GM12801 (cell line): ENCODE data around the gene CELF4.

Experiments
- CTCF ChIP-seq: IDR thresholded peaks from one replicate; pipeline ENCODE4 v1.5.1; 2011; ENCODE audit warnings: control low read depth; ENCODE audit not compliant: insufficient read length; ENCODE audit errors: extremely low read depth

CELF4 gene

DNA sequence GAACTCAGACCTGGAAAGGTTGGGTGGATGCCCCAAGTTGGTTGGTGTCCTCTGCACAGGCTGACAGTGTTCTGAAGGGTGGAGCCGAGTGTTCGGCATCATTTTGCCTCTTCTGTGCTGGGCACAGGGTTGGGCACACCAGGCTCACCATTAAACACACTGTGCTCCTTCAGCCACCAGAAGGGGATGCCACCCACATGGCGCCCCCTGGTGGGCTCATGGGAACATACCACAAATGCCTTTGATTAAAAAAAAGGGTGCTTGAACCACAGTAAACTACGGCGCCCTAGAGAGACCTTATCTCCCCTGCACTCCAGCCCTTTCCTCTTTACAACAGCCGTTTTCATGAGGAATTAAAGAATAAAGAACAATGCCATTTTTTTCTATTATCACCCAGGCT, 89.4 kb downstream of the CELF4 start:
- TF ChIP-seq CTCF: no peak

DNA sequence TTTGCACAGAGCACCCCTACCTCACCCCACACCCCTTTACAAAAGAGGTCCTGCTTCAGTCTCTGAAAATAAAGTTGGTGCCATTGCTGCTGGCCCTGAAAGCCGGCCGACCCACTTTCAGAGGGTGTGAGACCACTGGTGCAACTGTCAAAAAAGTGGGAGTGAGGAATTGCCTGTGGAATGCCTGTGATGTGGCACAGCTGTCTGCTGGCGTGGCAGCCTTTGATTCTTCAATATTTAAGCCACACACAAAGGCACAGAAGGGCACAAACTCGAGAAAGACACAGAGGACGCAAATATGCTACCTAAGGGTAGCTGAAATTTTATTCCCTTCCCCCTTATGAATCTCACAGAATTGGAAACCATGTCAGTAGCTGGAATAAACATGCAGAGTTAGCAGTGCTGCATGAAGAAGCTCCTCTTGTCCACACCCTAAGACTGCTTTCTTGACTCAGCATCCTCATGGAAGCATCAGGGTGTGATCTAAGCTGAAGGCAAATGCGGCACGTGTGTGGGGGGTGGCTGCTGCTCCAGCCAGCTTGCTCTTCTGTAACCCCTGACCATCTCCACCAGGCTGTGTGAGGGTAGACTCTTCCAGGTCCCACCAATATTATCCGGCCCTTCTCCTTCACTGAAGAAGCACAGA, 92.3 kb downstream of the CELF4 start:
- TF ChIP-seq CTCF: no peak

DNA sequence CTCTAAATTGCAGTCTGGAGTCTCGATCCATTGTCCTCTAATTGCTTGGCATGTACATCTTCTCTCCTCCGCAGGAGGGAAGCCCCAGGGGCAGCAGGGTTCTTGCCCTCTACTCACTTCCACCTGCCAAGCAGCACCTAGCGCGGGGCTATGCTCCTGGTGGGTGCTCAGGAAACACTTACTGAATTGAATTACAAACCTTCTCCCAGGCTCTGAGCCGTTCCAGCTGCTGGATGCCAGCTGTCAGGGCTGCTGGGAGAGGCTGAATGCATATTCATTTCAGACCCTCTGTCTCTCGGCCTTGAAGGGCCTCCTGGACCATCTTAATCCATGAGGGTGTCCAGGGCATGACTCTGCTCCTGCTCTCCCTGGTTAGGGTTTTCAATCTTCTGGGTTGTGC, 94.0 kb downstream of the CELF4 start:
- TF ChIP-seq CTCF: no peak

DNA sequence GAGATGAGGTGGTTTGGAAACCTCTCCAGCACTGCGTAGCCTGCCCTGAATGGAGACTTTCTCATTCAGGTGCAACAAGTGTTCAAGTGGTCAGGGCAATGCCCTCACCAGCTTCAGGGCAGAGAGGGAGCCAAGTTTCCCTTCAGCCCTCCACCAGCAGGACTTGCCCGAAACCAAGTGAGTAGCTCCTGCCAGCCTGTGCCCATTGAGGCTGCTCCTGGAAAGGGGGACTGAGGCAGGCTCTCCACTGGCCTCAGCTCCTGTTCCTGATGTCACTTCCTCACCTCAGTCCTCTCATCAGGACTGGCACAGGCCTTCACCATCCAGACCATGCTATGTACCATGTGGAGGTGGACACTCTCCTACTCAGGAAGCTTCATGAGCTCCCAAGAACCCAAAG, 94.6 kb downstream of the CELF4 start:
- TF ChIP-seq CTCF: no peak

GRCh38 chr18:37467002-37467662, 98.5 kb downstream of the CELF4 start:
- no peak for TF ChIP-seq CTCF

DNA sequence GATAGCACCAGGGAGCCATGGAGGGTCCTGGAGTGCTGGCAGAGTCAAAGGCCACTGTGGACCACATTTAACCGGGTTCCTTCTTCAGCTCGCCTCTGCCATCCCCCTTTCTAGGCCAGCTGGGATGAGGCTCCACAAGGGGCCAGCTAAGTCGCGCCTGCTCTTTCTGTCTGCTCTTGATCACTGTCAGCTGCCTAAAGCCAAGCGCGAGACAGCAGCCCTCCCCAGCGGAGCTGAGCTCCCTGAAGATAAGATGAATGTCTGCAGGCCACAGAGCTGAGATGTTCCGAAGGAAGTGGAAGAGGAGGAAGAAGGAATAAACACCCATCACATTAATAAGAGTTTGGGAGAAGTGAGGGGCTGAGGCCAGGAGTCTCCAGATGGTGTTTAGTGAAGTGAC, 99.6 kb downstream of the CELF4 start:
- TF ChIP-seq CTCF: no peak

GRCh38 chr18:37464257-37464656, 101.3 kb downstream of the CELF4 start:
- TF ChIP-seq CTCF: no peak
